K562 (cell line): ENCODE data around the gene TANC1. TPM values are rescaled to one million over a fixed set of nuclear protein-coding genes. Genes with fewer than 3 reads are reported as not detected.

Source experiments
- ATAC-seq: fragments of 200-7000 bp; cut with Tn5 transposase; 3 replicates; pipeline ENCODE4 v1.9.1; 2020; ENCODE audit warnings: moderate library complexity
- BruUV-seq: library from RNA; stranded (reverse); fragments of 400-500 nt; replicated peaks from 2 replicates; lab custom pipeline; 2021; lab: Mats Ljungman, UMichigan
- CTCF ChIA-PET: fragments of 300-600 bp; formaldehyde crosslinking; extraction: SDS; loops from one replicate; lab custom pipeline; 2021; ENCODE audit warnings: low intra/inter-chr PET ratio; lab: Yijun Ruan, JAX
- POLR2A ChIA-PET: fragments of 300-600, 350-650 bp; sonication (Branson Sonifier 250); formaldehyde crosslinking; extraction: SDS; loops from one replicate; lab custom pipeline; 2021; ENCODE audit warnings: antibody characterized with exemption, inconsistent platforms; lab: Yijun Ruan, JAX
- DNase-seq, 4 experiments: peaks; one replicate each; pipeline versions ENCODE4 v3.0.0 to v3.0.0-alpha.2; 2011 to 2018; ENCODE audit warnings: low spot score in 3 of 4, mixed read lengths in 3 of 4; ENCODE audit errors: extremely low read depth in 1 of 4
- FAIRE-seq: peaks from 2 replicates; lab custom pipeline; 2011; peaks lifted over from hg19 to GRCh38; lab: Jason Lieb, UNC
- H2AFZ ChIP-seq: 2 replicates; pipeline ENCODE4 v1.6.0; 2011; ENCODE audit warnings: low read depth, low read length, control low read depth, inconsistent platforms
- H3K27ac ChIP-seq: fragments of 200-600 bp; 3 replicates; pipeline ENCODE4 v1.8.0; 2011; ENCODE audit warnings: low read depth, mild to moderate bottlenecking, control low read depth, inconsistent platforms, low read length, moderate library complexity, mixed read lengths; ENCODE audit errors: extremely low read depth
- H3K27me3 ChIP-seq, 2 experiments: fragments of 300-600 bp in 1 of 2; 2 replicates in 1 of 2; 3 replicates in 1 of 2; pipeline versions ENCODE4 v1.6.0 to v1.8.0; 2011; ENCODE audit warnings: inconsistent platforms in 2 of 2, low read length in 2 of 2, mild to moderate bottlenecking in 1 of 2, mixed read lengths in 1 of 2, moderate library complexity in 1 of 2; ENCODE audit not compliant: control insufficient read depth in 2 of 2, insufficient read depth in 2 of 2
- H3K36me3 ChIP-seq: fragments of 300-600 bp; 3 replicates; pipeline ENCODE4 v1.8.0; 2011; ENCODE audit warnings: mild to moderate bottlenecking, low read length, inconsistent platforms; ENCODE audit not compliant: control insufficient read depth, insufficient read depth
- H3K4me1 ChIP-seq, 2 experiments: fragments of 200-600 bp in 1 of 2; replicated peaks in 1 of 2; 2 replicates in 1 of 2; 3 replicates in 1 of 2; pipeline versions ENCODE4 v1.5.1 to v1.8.0; 2011; ENCODE audit warnings: inconsistent platforms in 2 of 2, low read length in 2 of 2, mild to moderate bottlenecking in 1 of 2, mixed read lengths in 1 of 2, moderate library complexity in 1 of 2; ENCODE audit not compliant: control insufficient read depth in 2 of 2, insufficient read depth in 2 of 2
- H3K4me2 ChIP-seq: 2 replicates; pipeline ENCODE4 v1.6.1; 2011; ENCODE audit warnings: low read length, control low read depth, inconsistent platforms, mixed read lengths; ENCODE audit not compliant: insufficient read depth
- H3K4me3 ChIP-seq: fragments of 200-600 bp; sonication (generic), shearing (Covaris generic); 2 replicates; pipeline ENCODE4 v1.5.1; 2016; ENCODE audit warnings: control low read depth, inconsistent platforms
- H3K79me2 ChIP-seq: fragments of 200-600 bp; 3 replicates; pipeline ENCODE4 v1.8.0; 2011; ENCODE audit warnings: low read length, inconsistent platforms; ENCODE audit not compliant: control insufficient read depth, insufficient read depth
- H3K9ac ChIP-seq, 2 experiments: 2 replicates each; pipeline versions ENCODE4 v1.6.0 to v1.6.1; 2011; ENCODE audit warnings: low read depth in 2 of 2, low read length in 2 of 2, control low read depth in 1 of 2, inconsistent platforms in 1 of 2, mild to moderate bottlenecking in 1 of 2, mixed read lengths in 1 of 2; ENCODE audit not compliant: insufficient read depth in 1 of 2
- H3K9me1 ChIP-seq: one replicate; pipeline ENCODE4 v1.6.0; 2011; ENCODE audit warnings: inconsistent platforms, mild to moderate bottlenecking, low read length, moderate library complexity; ENCODE audit not compliant: control insufficient read depth, insufficient read depth
- H3K9me3 ChIP-seq: replicated peaks from 2 replicates; pipeline ENCODE4 v1.5.1; 2011; ENCODE audit warnings: low read depth, low read length, inconsistent platforms; ENCODE audit not compliant: control insufficient read depth, insufficient read depth
- H4K20me1 ChIP-seq: replicated peaks from 2 replicates; pipeline ENCODE4 v1.6.1; 2011; ENCODE audit warnings: low read length, inconsistent platforms, mixed read lengths; ENCODE audit not compliant: control insufficient read depth, insufficient read depth
- ATF7 ChIP-seq: fragments of 450-650 bp; IDR thresholded peaks from 2 replicates; pipeline ENCODE4 v1.7.1; 2014; ENCODE audit warnings: mild to moderate bottlenecking, moderate library complexity
- CBX1 ChIP-seq: sonication (generic); IDR thresholded peaks from 2 replicates; pipeline ENCODE4 v1.6.1; 2016; ENCODE audit warnings: antibody characterized with exemption, low read depth, mild to moderate bottlenecking
- CXXC5 ChIP-seq: fragments of 250-450 bp; sonication (Bioruptor Pico); IDR thresholded peaks from 2 replicates; pipeline ENCODE4 v1.8.0; 2022; ENCODE audit warnings: inconsistent platforms, mild to moderate bottlenecking, moderate library complexity
- FOXJ3 ChIP-seq: sonication (generic); formaldehyde crosslinking; IDR thresholded peaks from 2 replicates; pipeline ENCODE4 v1.4.0; 2020; ENCODE audit warnings: mild to moderate bottlenecking, missing genetic modification reagents
- MEF2A ChIP-seq: IDR thresholded peaks from 2 replicates; pipeline ENCODE4 v1.6.1; 2011; ENCODE audit warnings: low read depth, mild to moderate bottlenecking, low read length, moderate library complexity; ENCODE audit not compliant: control insufficient read depth
- NELFE ChIP-seq: IDR thresholded peaks from 2 replicates; pipeline ENCODE4 v1.6.1; 2011; ENCODE audit warnings: mild to moderate bottlenecking; ENCODE audit not compliant: insufficient read depth, insufficient read length
- PHF21A ChIP-seq: fragments of 450-650 bp; IDR thresholded peaks from 2 replicates; pipeline ENCODE4 v1.6.1; 2017; ENCODE audit warnings: low read depth, borderline replicate concordance
- TCFL5 ChIP-seq: fragments of 250-450 bp; sonication (Bioruptor Pico); conservative IDR thresholded peaks from 2 replicates; pipeline ENCODE4 v1.6.1; 2021; ENCODE audit warnings: mild to moderate bottlenecking, moderate library complexity, matching md5 sums
- THRAP3 ChIP-seq: fragments of 450-650 bp; IDR thresholded peaks from 2 replicates; pipeline ENCODE4 v1.6.1; 2016; ENCODE audit warnings: mild to moderate bottlenecking, inconsistent platforms, borderline replicate concordance
- ZC3H8 ChIP-seq: fragments of 450-650 bp; IDR thresholded peaks from 2 replicates; pipeline ENCODE4 v1.6.1; 2017
- ZNF695 ChIP-seq: fragments of 450-650 bp; formaldehyde crosslinking; IDR thresholded peaks from 2 replicates; pipeline ENCODE4 v1.4.0; 2020; ENCODE audit warnings: mild to moderate bottlenecking, moderate library complexity
- WGBS: fragments of 100-300 bp; shearing (Covaris generic); methylation state at CpG from one replicate; pipeline ENCODE4 v1.1.6; 2016; ENCODE audit warnings: low coverage, mixed read lengths; ENCODE audit not compliant: insufficient coverage; ENCODE audit errors: missing lambda C conversion rate; 5-methylcytosine and 5-hydroxymethylcytosine counted together
- in situ Hi-C: fragments of 300-500 bp; cut with MboI; formaldehyde crosslinking; loops from 4 replicates; pipeline ENCODE4 v1.15.0; 2018; ENCODE audit warnings: inconsistent platforms, mixed read lengths
- intact Hi-C: fragments of 100-400 bp; cut with micrococcal nuclease; formaldehyde crosslinking; loops from 2 replicates; pipeline ENCODE4 v1.14.2; 2022
- polyA plus RNA-seq, 8 experiments: library from polyadenylated mRNA; depleted of rRNA in 4 of 8; stranded (reverse) in 5 of 8; unstranded in 3 of 8; fragments of >200 nt; fragmentation: Nextera tagmentation in 2 of 8; fragmentation: Illumina TruSeq in 1 of 8; extraction: Ambion mirVana in 2 of 8; extraction: Trizol in 1 of 8; gene quantifications; 2 replicates each; pipeline versions ENCODE4 v1.2.1 to v1.2.3, GENCODE V29; 2011 to 2014; ENCODE audit warnings: inconsistent platforms in 1 of 8, missing spikeins in 1 of 8
- total RNA-seq, 7 experiments: library from RNA; depleted of rRNA in 6 of 7; stranded (reverse); fragments of >200 nt in 6 of 7; fragmentation: Illumina TruSeq in 2 of 7; extraction: Trizol in 2 of 7; gene quantifications; 2 replicates each; pipeline versions ENCODE4 v1.2.1 to v1.2.3, GENCODE V29; 2011 to 2021; ENCODE audit warnings: low replicate concordance in 1 of 7
- TF ChIP-seq, protein P1 (sequence below): fragments of 250-450 bp; sonication (Bioruptor Pico); IDR thresholded peaks from 2 replicates; pipeline ENCODE4 v1.5.1; 2021; ENCODE audit warnings: mild to moderate bottlenecking
- TF ChIP-seq, protein P2 (sequence below): fragments of 250-450 bp; sonication (Bioruptor Pico); IDR thresholded peaks from 2 replicates; pipeline ENCODE4 v1.4.0; 2020; ENCODE audit warnings: mild to moderate bottlenecking, moderate library complexity
- TF ChIP-seq, protein P3 (sequence below), 2 experiments: fragments of 250-450 bp in 1 of 2; fragments of 450-650 bp in 1 of 2; sonication (Bioruptor Pico) in 1 of 2; IDR thresholded peaks; 2 replicates each; pipeline versions ENCODE4 v1.6.1 to v1.8.0; 2016 to 2021; ENCODE audit warnings: mild to moderate bottlenecking in 2 of 2, moderate library complexity in 2 of 2, missing compliant biosample characterization in 1 of 2, missing genetic modification characterization in 1 of 2
- TF ChIP-seq, protein P4 (sequence below): sonication (generic); formaldehyde crosslinking; IDR thresholded peaks from 2 replicates; pipeline ENCODE4 v1.8.0; 2023; ENCODE audit warnings: mild to moderate bottlenecking, missing genetic modification reagents

TANC1 gene
- total and polyA plus RNA-seq, 9 of the 15 experiments (the other 6 are each of a cell fraction or from before 2014, with no cell fraction given): under 0.01 to 0.20 (median 0.07) TPM; not detected in 1

DNA sequence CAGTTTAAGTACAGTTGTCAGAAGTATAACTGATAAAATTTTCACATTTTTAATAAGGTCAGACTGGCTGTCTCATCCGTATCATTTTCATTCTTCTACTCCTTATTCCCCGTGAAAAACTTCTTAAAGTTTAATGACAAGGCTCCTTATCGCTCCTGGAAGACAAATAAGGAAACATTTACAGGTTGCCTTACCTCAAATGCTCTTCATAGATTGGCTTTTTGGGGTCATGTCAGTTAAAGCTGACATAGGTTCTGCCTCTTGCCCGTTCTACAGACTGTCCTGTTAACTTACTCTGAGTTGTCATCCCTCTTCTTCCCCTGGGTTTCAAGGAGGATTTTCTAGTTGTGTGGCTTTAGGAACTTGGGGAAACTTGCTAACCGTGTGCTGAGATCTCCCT lies 75.3 kb downstream of the TANC1 start (continued):
- TF ChIP-seq, protein P1, sequence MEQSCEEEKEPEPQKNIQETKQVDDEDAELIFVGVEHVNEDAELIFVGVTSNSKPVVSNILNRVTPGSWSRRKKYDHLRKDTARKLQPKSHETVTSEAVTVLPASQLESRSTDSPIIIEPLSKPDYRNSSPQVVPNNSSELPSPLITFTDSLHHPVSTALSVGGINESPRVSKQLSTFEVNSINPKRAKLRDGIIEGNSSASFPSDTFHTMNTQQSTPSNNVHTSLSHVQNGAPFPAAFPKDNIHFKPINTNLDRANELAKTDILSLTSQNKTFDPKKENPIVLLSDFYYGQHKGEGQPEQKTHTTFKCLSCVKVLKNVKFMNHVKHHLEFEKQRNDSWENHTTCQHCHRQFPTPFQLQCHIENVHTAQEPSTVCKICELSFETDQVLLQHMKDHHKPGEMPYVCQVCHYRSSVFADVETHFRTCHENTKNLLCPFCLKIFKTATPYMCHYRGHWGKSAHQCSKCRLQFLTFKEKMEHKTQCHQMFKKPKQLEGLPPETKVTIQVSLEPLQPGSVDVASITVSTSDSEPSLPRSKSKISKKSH (CRISPR knock-in tag): no peak
- TF ChIP-seq FOXJ3 (CRISPR knock-in tag) (no peak), THRAP3 (no peak), NELFE (no peak)
- TF ChIP-seq, protein P2, sequence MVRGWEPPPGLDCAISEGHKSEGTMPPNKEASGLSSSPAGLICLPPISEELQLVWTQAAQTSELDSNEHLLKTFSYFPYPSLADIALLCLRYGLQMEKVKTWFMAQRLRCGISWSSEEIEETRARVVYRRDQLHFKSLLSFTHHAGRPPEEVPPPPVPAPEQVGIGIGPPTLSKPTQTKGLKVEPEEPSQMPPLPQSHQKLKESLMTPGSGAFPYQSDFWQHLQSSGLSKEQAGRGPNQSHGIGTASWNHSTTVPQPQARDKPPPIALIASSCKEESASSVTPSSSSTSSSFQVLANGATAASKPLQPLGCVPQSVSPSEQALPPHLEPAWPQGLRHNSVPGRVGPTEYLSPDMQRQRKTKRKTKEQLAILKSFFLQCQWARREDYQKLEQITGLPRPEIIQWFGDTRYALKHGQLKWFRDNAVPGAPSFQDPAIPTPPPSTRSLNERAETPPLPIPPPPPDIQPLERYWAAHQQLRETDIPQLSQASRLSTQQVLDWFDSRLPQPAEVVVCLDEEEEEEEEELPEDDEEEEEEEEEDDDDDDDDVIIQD (CRISPR knock-in tag): no peak
- TF ChIP-seq, all 486 proteins: peak for 0

DNA sequence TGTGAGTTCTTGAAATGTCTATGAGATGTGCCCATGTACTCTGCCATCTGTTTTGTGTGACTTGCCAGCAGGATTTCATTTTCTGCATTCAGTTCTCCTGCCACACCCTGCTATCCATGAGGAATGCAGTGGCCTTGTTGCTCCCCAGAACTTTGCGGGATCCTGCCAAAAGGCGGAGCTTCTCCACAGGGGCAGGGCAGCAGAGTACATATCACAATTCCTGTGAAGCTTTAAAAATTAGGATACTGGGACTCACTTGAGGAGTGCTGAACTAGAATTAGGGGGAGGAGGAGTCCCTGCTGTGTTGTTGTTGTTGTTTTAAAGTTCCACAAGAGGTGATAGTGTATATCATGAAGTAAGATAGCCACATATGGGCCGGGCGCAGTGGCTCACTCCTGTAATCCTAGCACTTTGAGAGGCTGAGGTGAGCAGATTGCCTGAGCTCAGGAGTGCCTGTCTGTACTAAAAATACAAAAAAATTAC lies 76.4 kb downstream of the TANC1 start:
- Histone ChIP-seq H3K9ac (no peak overlapping the region), H2AFZ (no peak overlapping the region)
- FAIRE-seq: no peak
- no peak for TF ChIP-seq TCFL5 (CRISPR knock-in tag)
- no peak for TF ChIP-seq ATF7
- no peak for TF ChIP-seq CXXC5 (CRISPR knock-in tag)
- TF ChIP-seq MEF2A: no peak
- TF ChIP-seq ZNF695 (CRISPR knock-in tag): no peak
- TF ChIP-seq, protein P3, sequence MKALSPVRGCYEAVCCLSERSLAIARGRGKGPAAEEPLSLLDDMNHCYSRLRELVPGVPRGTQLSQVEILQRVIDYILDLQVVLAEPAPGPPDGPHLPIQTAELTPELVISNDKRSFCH (CRISPR knock-in tag; IDR thresholded peaks at IDR 0.05): no peak
- TF ChIP-seq, protein P3 (tag; IDR thresholded peaks at IDR 0.05): no peak
- no peak for TF ChIP-seq ZC3H8
- TF ChIP-seq, protein P4, sequence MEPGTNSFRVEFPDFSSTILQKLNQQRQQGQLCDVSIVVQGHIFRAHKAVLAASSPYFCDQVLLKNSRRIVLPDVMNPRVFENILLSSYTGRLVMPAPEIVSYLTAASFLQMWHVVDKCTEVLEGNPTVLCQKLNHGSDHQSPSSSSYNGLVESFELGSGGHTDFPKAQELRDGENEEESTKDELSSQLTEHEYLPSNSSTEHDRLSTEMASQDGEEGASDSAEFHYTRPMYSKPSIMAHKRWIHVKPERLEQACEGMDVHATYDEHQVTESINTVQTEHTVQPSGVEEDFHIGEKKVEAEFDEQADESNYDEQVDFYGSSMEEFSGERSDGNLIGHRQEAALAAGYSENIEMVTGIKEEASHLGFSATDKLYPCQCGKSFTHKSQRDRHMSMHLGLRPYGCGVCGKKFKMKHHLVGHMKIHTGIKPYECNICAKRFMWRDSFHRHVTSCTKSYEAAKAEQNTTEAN (CRISPR knock-in tag): no peak
- no peak for TF ChIP-seq CBX1
- TF ChIP-seq PHF21A: no peak

More for the DNA sequence above, 76.4 kb downstream of the TANC1 start:
- DNase-seq: no peak
- Histone ChIP-seq H3K27ac (no peak overlapping the region), H4K20me1 (no peaks in the 10 kb centered on the region), H3K4me2 (no peak overlapping the region), H3K36me3 (no peaks in the 10 kb centered on the region), H3K9me1 (no peaks in the 10 kb centered on the region), H3K4me1 (no peaks in the 10 kb centered on the region), H3K4me3 (no peak overlapping the region), H3K27me3 (peaks cover 18 to 47% of the 10 kb centered on the region in 2 experiments; a peak in 4 of 5 replicates), H3K79me2 (no peaks in the 10 kb centered on the region), H3K9me3 (no peaks in the 10 kb centered on the region)
- ATAC-seq: no peak
- in situ Hi-C loops: no loop called here
- no TSS peak for BruUV-seq
- ChIA-PET POLR2A (interaction anchor here (0.6 to 1.0 kb wide), 2 partner anchors 11 to 282 kb away, joined by 3 read pairs; no protein-coding TSS in a partner anchor), CTCF (no interaction called here)
- intact Hi-C loops: no loop called here
- 4% methylated on average over 4 of the region's 4 CpGs for WGBS
